ENCODE results near the gene GTF3C5.

The GTF3C5 gene

GRCh38 chr9:133048595-133048994, 17.8 kb downstream of the GTF3C5 start:
- TF ChIP-seq, protein P1, sequence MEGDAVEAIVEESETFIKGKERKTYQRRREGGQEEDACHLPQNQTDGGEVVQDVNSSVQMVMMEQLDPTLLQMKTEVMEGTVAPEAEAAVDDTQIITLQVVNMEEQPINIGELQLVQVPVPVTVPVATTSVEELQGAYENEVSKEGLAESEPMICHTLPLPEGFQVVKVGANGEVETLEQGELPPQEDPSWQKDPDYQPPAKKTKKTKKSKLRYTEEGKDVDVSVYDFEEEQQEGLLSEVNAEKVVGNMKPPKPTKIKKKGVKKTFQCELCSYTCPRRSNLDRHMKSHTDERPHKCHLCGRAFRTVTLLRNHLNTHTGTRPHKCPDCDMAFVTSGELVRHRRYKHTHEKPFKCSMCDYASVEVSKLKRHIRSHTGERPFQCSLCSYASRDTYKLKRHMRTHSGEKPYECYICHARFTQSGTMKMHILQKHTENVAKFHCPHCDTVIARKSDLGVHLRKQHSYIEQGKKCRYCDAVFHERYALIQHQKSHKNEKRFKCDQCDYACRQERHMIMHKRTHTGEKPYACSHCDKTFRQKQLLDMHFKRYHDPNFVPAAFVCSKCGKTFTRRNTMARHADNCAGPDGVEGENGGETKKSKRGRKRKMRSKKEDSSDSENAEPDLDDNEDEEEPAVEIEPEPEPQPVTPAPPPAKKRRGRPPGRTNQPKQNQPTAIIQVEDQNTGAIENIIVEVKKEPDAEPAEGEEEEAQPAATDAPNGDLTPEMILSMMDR (IDR thresholded peaks at IDR 0.05), result no peak
- intact Hi-C loops (cut with DNase I; ENCODE audit: low total_unique reads), result no loop called here
- H3K9me3 ChIP-seq, result no peaks in the 10 kb centered on the region
- H3K27ac ChIP-seq, result no peak overlapping the region
- H3K27me3 ChIP-seq, result no peaks in the 10 kb centered on the region
- no peaks in the 10 kb centered on the region for H3K4me1 ChIP-seq
- no peak overlapping the region for H3K4me3 ChIP-seq
- DNase-seq, result no peak
- peaks cover 83 to 98% (median 84%) of the 10 kb centered on the region in 3 donors for H3K36me3 ChIP-seq

DNA sequence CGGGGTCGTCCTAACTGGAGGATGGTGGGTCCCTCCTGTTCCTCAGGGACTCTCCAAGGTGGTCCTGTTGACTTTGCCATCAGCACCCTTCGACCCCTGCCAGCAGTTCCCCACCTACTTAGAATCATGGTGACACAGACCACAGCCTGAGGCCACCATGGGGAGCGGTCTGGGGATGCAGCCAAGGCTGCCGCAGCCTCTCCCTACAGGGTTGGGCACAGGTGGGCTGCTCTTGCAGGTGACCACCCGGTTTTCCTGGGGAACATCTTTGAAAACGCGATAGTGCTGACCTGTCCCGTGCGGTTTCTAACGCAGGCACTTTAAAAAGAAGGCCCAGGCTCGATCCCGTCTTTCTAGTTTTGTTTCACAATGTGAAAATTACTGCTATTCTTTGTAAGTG, 18.2 kb downstream of the GTF3C5 start:
- H3K36me3 ChIP-seq, result peaks cover 83 to 98% (median 84%) of the 10 kb centered on the region in 3 donors
- intact Hi-C loops (cut with DNase I; ENCODE audit: low total_unique reads), result no loop called here
- no peak overlapping the region for H3K27ac ChIP-seq
- TF ChIP-seq, protein P1 (IDR thresholded peaks at IDR 0.05), result no peak
- no peaks in the 10 kb centered on the region for H3K4me1 ChIP-seq
- no peaks in the 10 kb centered on the region for H3K27me3 ChIP-seq
- DNase-seq, result no peak
- H3K4me3 ChIP-seq, result no peak overlapping the region
- no peaks in the 10 kb centered on the region for H3K9me3 ChIP-seq

DNA sequence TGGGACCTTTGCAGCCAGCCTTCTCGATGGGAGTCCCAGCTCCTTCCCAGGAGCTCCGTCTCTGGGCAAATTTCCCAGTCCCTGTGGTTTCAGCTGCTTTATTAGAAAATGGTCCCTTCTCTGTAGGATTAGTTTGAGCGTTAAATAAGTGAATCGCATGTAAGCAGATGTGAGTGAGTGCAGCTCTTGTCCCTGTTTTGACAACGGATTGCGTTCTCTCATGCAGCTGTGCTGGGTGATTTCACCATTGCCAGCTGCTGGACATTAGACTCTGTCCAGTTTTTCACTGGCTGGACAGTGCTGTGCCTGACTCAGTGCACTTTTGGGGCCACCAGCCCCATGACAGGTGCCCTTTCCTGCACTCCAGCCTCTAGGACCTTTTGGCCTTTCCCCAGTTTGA, 19.3 kb downstream of the GTF3C5 start:
- DNase-seq, result no peak
- intact Hi-C loops (cut with DNase I; ENCODE audit: low total_unique reads), result no loop called here
- Histone ChIP-seq H3K4me1 (peaks cover 0 to 9% (median 9%) of the 10 kb centered on the region in 4 donors), H3K27me3 (no peaks in the 10 kb centered on the region), H3K4me3 (no peak overlapping the region), H3K36me3 (peaks cover 81 to 98% (median 84%) of the 10 kb centered on the region in 3 donors), H3K27ac (no peak overlapping the region), H3K9me3 (no peaks in the 10 kb centered on the region)
- TF ChIP-seq, protein P1 (IDR thresholded peaks at IDR 0.05), result no peak

DNA sequence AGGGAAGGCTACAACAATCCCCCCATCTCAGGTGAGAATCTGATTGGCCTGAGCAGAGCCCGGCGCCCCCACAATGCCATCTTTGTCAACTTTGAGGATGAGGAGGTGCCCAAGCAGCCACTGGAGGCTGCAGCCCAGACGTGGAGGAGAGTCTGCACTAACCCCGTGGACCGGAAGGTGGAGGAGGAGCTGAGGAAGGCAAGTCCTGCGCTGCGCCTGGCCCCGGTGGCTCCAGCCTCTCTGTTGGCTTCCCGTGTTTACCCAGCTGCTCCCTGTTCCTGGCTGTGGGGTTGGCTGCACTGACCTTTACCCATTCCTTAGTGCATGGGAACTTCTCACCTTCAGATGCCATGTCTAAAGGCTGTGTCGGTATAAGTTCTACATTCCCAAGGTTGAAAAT, 20.0 kb downstream of the GTF3C5 start:
- H3K27me3 ChIP-seq, result no peaks in the 10 kb centered on the region
- H3K4me1 ChIP-seq, result peaks cover 0 to 12% (median 11%) of the 10 kb centered on the region in 4 donors
- H3K9me3 ChIP-seq, result no peaks in the 10 kb centered on the region
- H3K4me3 ChIP-seq, result no peak overlapping the region
- TF ChIP-seq, protein P1 (IDR thresholded peaks at IDR 0.05), result no peak
- peaks cover 81 to 98% (median 84%) of the 10 kb centered on the region in 3 donors for H3K36me3 ChIP-seq
- intact Hi-C loops (cut with DNase I; ENCODE audit: low total_unique reads), result no loop called here
- DNase-seq, result no peak
- no peak overlapping the region for H3K27ac ChIP-seq

- peaks cover 0 to 12% (median 11%) of the 10 kb centered on the region in 4 donors for H3K4me1 ChIP-seq
- no peak for DNase-seq
- peaks cover 81 to 98% (median 84%) of the 10 kb centered on the region in 3 donors for H3K36me3 ChIP-seq
- H3K4me3 ChIP-seq, result no peak overlapping the region
- no peaks in the 10 kb centered on the region for H3K27me3 ChIP-seq
- no peak overlapping the region for H3K27ac ChIP-seq
- H3K9me3 ChIP-seq, result no peaks in the 10 kb centered on the region
- TF ChIP-seq, protein P1 (IDR thresholded peaks at IDR 0.05), result no peak
- intact Hi-C loops (cut with DNase I; ENCODE audit: low total_unique reads), result no loop called here
Measured at GRCh38 chr9:133051281-133051900, 20.6 kb downstream of the GTF3C5 start.

Data from tibial artery (tissue), 4 donors.